Loucy (cell line): ENCODE measurements around the gene CTH.

ENCODE experiments used
- CTCF ChIP-seq: fragments of 200-600 bp; sonication (generic); conservative IDR thresholded peaks from 2 replicates; pipeline ENCODE4 v1.5.1; 2014; ENCODE audit warnings: mild to moderate bottlenecking, antibody characterized with exemption, low read length
- EZH2phosphoT487 ChIP-seq: fragments of 200-600 bp; IDR thresholded peaks from 2 replicates; pipeline ENCODE4 v1.6.1; 2018; ENCODE audit warnings: antibody characterized with exemption, mild to moderate bottlenecking, moderate library complexity, borderline replicate concordance

DNA sequence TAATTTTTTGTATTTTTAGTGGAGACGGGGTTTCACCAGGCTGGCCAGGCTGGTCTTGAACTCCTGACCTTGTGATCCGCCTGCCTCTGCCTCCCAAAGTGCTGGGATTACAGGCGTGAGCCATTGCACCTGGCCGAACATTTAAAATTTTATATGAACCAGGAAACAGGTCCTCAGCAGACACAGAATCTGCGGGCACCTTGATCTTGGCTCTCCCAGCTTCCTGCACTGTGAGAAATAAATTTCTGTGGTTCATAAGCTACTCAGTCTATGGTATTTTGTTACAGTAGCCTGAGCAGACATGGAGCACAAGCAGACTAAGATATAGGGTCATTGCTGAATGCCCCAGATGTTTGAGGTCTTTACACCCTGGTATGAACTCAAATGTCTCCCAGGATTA is 23.6 kb upstream of the CTH start:
- no peak for TF ChIP-seq CTCF
- no peak; the same call in 1 of the 2 replicates for TF ChIP-seq EZH2phosphoT487
